Duodenal mucosa (tissue), 2 donors: ENCODE results near the gene ZBTB12.
"Not testable (repeated sequence)": the region's sequence is repeated elsewhere in the genome, so short reads cannot be mapped to it uniquely, and the experiment has no call there.

Experiments
- H3K27ac ChIP-seq: one replicate; pipeline ENCODE4 v1.7.0; 2013; ENCODE audit warnings: low read depth, low read length
- H3K27me3 ChIP-seq, 2 donors: one replicate each; pipeline ENCODE4 v1.7.0; 2013; ENCODE audit warnings: low read length in 2 of 2, control low read depth in 1 of 2; ENCODE audit not compliant: insufficient read depth in 2 of 2, control insufficient read depth in 1 of 2
- H3K36me3 ChIP-seq, 2 donors: one replicate each; pipeline ENCODE4 v1.7.0; 2013; ENCODE audit warnings: low read length in 2 of 2, control low read depth in 1 of 2; ENCODE audit not compliant: insufficient read depth in 2 of 2, control insufficient read depth in 1 of 2
- H3K4me1 ChIP-seq, 2 donors: one replicate each; pipeline ENCODE4 v1.7.0; 2013; ENCODE audit warnings: low read length in 2 of 2, control low read depth in 1 of 2; ENCODE audit not compliant: insufficient read depth in 2 of 2, control insufficient read depth in 1 of 2
- H3K4me3 ChIP-seq, 2 donors: one replicate each; pipeline ENCODE4 v1.7.0; 2013; ENCODE audit warnings: low read length in 2 of 2, low read depth in 1 of 2
- H3K9ac ChIP-seq, 2 donors: one replicate each; pipeline ENCODE4 v1.7.0; 2013; ENCODE audit warnings: low read length in 2 of 2, low read depth in 1 of 2
- H3K9me3 ChIP-seq, 2 donors: one replicate each; pipeline ENCODE4 v1.7.0; 2013; ENCODE audit warnings: low read length in 2 of 2, control low read depth in 1 of 2; ENCODE audit not compliant: control insufficient read depth in 1 of 2

ZBTB12 gene

DNA sequence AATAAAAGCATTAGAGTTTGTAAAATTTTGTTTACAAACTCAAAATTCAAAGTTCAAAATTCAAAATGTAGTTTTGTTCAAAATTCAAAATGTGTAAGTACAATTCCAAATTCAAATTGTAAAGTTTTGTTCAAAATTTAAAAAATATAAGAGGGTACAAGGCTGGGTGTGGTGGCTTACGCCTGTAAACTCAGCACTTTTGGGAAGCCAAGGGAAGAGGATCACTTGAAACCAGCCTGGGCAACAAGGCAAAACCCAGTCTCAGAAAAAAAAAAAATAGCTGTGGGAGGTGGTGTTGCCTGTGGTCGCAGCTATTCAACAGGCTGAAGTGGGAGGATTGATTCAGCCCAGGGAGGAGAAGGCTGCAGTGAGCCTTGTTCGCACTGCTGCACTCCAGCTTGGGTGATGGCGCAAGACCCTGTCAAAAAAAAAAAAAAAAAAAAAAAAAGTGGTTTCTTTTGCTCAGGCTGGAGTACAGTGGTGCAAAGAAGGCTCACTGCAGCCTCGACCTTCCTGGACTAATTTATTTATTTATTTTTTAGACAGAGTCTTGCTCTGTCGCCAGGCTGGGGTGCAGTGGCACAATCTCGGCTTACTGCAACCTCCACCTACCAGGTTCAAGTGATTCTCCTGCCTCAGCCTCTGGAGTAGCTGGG lies 5.4 kb upstream of the ZBTB12 start:
- H3K4me1 ChIP-seq = peaks cover 9 to 10% of the 10 kb centered on the region in 2 donors
- no peak overlapping the region for H3K27ac ChIP-seq
- H3K36me3 ChIP-seq = no peaks in the 10 kb centered on the region
- H3K27me3 ChIP-seq = no peaks in the 10 kb centered on the region
- no peaks in the 10 kb centered on the region for H3K9me3 ChIP-seq
- H3K4me3 ChIP-seq = no peak overlapping the region
- H3K9ac ChIP-seq = no peak overlapping the region

DNA sequence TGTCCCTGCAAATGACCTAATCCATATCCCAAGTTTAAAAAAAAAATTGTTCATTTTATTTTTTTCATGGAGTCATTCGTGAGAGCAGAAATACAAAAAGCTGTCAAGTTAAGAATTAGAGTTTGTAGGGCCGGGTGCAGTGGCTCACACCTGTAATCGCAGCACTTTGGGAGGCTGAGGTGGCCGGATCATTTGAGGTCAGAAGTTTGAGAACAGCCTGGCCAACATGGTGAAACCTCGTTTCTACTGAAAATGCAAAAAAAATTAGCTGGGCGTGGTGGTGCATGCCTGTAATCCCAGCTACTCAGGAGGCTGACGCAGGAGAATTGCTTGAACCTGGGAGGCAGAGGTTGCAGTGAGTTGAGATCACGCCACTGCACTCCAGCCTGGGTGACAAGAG lies 4.8 kb upstream of the ZBTB12 start:
- H3K9me3 ChIP-seq, H3K36me3 ChIP-seq, H3K9ac ChIP-seq, H3K27me3 ChIP-seq, H3K4me3 ChIP-seq, H3K27ac ChIP-seq: not testable (repeated sequence)
- H3K4me1 ChIP-seq = peaks cover 9 to 10% of the 10 kb centered on the region in 2 donors

DNA sequence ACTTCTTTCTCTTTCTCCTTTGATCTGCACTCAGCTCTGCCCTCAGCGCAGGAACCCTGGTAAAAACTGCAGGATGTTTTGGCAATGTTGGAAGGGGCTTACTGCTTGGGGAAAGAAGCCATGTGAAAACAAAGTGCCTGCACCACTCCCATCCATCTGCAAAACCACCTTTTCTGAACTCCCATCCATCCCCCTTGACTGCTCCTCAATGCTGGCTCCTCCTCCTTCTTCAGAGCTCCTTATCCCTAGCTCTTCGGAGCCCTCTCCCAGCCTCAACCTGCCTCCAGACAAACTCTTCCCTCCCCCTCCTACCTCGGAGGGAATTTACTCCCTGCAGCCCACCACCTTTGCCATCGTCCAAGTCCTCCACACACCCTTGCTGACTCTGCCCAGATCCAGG lies 4.2 kb upstream of the ZBTB12 start:
- no peaks in the 10 kb centered on the region for H3K27me3 ChIP-seq
- H3K4me3 ChIP-seq = no peak overlapping the region
- no peaks in the 10 kb centered on the region for H3K36me3 ChIP-seq
- H3K4me1 ChIP-seq = peaks cover 9 to 11% of the 10 kb centered on the region in 2 donors
- no peak overlapping the region for H3K9ac ChIP-seq
- no peak overlapping the region for H3K27ac ChIP-seq
- no peaks in the 10 kb centered on the region for H3K9me3 ChIP-seq

DNA sequence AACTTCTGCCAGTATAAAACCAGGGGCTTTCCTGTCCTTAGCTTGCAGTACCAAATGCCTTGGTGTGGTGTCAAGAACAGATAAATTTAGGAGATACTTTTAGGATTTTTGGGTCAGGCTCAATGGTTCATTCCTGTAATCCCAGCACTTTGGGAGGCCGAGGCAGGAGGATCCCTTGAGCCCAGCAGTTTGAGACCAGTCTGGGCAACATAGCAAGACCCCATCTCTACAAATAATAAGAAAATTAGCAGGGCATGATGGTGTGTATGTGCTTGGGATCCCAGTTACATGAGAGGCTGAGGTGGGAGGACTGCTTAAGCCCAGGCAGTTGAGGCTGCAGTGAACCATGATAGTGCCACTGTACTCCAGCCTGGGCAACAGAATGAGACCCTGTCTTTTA lies 3.2 kb upstream of the ZBTB12 start:
- Histone ChIP-seq H3K4me3 (no peak overlapping the region), H3K4me1 (peaks cover 9 to 15% of the 10 kb centered on the region in 2 donors), H3K27ac (no peak overlapping the region), H3K9ac (no peak overlapping the region), H3K9me3 (no peaks in the 10 kb centered on the region), H3K36me3 (no peaks in the 10 kb centered on the region), H3K27me3 (no peaks in the 10 kb centered on the region)

DNA sequence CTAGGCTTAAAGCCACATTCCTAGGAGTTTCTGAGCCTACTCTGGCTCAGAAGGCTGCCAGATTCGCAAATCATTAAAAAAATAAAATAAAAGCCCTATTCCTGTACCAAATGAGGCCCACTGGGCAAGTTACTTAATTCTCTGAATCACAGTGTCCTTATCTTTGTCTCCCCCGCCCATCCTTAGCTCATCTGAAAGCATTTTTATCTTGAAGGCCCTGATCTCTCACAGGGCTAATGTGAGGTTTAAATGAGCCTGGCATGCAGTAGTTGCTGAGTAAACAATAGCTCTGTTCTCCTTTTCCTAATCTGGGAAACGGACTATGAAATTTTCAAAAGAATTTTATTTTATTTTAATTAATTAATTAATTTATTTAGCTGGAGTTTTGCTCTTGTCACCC lies 2.1 kb upstream of the ZBTB12 start:
- no peaks in the 10 kb centered on the region for H3K27me3 ChIP-seq
- H3K36me3 ChIP-seq = no peaks in the 10 kb centered on the region
- H3K4me3 ChIP-seq = no peak overlapping the region
- no peak overlapping the region for H3K9ac ChIP-seq
- H3K9me3 ChIP-seq = no peaks in the 10 kb centered on the region
- H3K27ac ChIP-seq = no peak overlapping the region
- H3K4me1 ChIP-seq = peaks cover 9 to 18% of the 10 kb centered on the region in 2 donors

DNA sequence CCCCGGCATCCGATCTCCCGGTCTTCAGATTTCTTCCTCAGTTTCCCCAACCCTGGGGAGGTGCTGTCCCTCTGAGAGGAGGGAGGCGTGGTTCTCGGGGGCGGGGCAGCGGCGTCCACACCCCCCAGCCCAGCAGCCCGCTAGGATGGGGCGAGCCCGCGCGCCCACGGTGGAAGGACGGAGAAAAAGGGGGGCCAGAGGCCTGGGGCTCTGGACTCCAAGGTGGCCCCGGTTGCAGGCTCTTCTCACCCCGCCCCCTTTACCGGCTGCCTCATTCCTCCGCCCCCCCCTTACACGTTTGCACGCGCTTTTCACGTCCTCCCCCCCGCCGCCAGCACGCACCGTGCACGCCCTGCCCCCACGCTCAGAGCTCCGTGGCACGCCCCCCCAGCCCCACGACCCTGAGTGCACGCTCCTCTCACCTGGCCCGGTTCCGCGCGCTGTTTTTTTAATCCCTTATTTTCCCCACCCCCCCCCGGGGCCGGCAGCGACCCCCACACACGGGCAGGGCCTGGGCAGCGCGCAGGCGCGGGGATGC lies 402 bp downstream of the ZBTB12 start:
- peak overlapping the region; percentile 79 for H3K27ac ChIP-seq
- H3K9ac ChIP-seq = peak overlapping the region; percentile 46 to 47
- H3K4me3 ChIP-seq = peak overlapping the region; percentile 56 to 82
- no peaks in the 10 kb centered on the region for H3K36me3 ChIP-seq
- no peaks in the 10 kb centered on the region for H3K9me3 ChIP-seq
- no peaks in the 10 kb centered on the region for H3K27me3 ChIP-seq
- H3K4me1 ChIP-seq = peaks cover 14 to 29% of the 10 kb centered on the region in 2 donors

DNA sequence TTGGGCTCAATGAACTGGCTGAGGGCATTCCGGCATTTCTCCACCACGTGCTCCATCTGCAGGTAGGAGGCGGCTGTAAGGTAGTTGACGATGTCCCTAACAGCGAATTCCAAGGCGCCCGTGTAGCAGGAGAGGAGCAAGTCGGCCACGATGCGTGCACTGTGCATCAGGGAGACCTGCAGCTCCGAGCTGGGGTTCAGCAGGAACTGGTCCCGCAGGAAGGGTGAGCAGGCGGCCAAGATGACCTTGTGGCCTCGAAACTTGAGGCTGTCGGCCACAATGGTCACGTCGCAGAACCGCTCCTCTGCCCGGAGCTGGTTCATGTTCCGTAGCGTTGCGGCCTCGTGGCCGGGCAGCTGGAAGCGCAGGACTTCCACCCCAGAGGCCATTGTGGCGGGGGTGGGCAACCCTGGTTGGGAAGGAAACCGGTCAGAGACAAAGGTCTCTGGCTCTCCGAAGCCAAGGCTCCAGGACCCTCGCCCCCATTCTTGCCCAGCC lies 920 bp downstream of the ZBTB12 start:
- Histone ChIP-seq H3K4me1 (peaks cover 14 to 34% of the 10 kb centered on the region in 2 donors), H3K9me3 (no peaks in the 10 kb centered on the region), H3K27me3 (no peaks in the 10 kb centered on the region), H3K36me3 (peaks cover 0 to 2% of the 10 kb centered on the region in 2 donors), H3K4me3 (peak overlapping the region; percentile 56 to 82), H3K9ac (peak overlapping the region in 1 of 2 donors; percentile 47), H3K27ac (peak overlapping the region; percentile 61)

DNA sequence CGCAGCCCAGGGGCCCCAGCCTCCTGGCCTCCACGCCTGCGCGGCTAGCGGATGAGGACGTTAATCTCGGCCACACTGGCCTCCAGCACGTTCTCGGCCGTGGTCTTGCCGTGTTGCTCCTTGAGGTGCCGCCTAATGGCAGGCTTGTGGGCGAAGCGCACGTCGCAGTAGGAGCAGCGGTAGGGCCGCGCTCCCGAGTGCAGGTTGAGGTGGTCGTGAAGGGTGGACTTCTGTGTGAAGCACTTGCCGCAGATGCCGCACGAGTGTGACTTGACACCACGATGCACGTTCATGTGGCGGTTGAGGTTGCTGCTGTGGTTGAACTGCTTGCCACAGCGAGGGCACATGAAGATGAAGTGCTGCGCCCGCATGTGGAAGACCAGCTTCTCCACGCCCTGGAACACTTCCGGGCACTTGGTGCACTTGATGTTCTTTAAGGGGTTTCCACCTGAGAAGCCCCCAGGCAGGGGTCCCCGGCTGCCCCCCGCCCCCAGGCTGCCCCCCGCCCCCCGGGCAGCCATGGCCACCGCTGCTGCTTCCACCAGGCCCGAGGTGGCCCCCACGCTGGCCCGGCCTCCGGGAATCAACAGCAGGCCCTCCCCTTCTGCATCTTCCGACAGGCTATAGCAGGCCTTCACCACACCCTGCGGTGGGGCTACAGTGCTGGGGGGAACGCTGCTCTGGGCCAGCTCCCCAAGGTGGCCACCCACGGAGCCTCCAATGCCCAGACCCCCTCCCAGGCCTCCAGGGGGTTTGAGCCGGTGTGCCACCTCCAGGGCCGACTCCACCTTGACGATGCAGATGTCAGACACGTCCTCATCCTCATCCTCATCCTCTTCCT lies 1.8 kb downstream of the ZBTB12 start:
- no peaks in the 10 kb centered on the region for H3K27me3 ChIP-seq
- H3K27ac ChIP-seq = no peak overlapping the region
- H3K4me3 ChIP-seq = no peak overlapping the region
- peaks cover 0 to 6% of the 10 kb centered on the region in 2 donors for H3K36me3 ChIP-seq
- H3K9ac ChIP-seq = no peak overlapping the region
- H3K4me1 ChIP-seq = peaks cover 14 to 34% of the 10 kb centered on the region in 2 donors
- no peaks in the 10 kb centered on the region for H3K9me3 ChIP-seq

DNA sequence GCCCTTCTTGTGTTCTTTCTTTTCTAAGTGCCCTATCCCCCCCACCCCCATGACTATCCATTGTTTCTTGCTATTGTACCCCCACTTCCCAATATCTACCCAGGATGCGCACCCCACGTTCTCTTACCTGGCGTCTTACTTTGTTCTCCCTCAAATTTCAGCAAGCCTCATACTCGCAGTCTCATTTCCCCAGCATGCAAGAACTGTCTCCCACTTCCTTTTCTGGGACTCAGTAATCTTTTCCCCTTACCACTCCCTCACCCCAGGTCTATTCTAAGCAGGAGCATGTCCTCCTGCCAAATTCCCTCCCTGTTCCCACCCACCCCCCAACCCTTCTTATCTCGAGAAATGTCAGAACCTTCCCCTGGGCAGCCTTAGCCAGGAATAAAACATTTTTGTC lies 2.7 kb downstream of the ZBTB12 start:
- Histone ChIP-seq H3K27ac (no peak overlapping the region), H3K9ac (no peak overlapping the region), H3K4me1 (peaks cover 14 to 34% of the 10 kb centered on the region in 2 donors), H3K27me3 (no peaks in the 10 kb centered on the region), H3K9me3 (no peaks in the 10 kb centered on the region), H3K4me3 (no peak overlapping the region), H3K36me3 (peaks cover 0 to 13% of the 10 kb centered on the region in 2 donors)
